CD14-positive monocyte (primary cell): Measurements from ENCODE around the gene BCOR. TPM values are rescaled to one million over a fixed set of nuclear protein-coding genes. Genes with fewer than 3 reads are reported as not detected.

Experiments
- DNase-seq, 3 donors: peaks; one replicate each; pipeline ENCODE4 v3.0.0-alpha.2; 2011 to 2022
- H2AFZ ChIP-seq: 2 replicates; pipeline ENCODE4 v1.6.0; 2012; ENCODE audit warnings: mild to moderate bottlenecking, low read depth, low read length, inconsistent platforms; ENCODE audit not compliant: insufficient read depth, poor library complexity, severe bottlenecking
- H3K27ac ChIP-seq, 2 donors: 1 replicate in 1 of 2; 2 replicates in 1 of 2; pipeline ENCODE4 v1.5.1; 2012 to 2013; ENCODE audit warnings: low read length in 2 of 2, control low read depth in 1 of 2, inconsistent platforms in 1 of 2, low read depth in 1 of 2, mild to moderate bottlenecking in 1 of 2
- H3K27me3 ChIP-seq, 2 donors: one replicate each; pipeline versions ENCODE4 v1.6.0 to v1.6.1; 2011 to 2013; ENCODE audit warnings: low read length in 2 of 2; ENCODE audit not compliant: control insufficient read depth in 2 of 2, insufficient read depth in 2 of 2
- H3K36me3 ChIP-seq, 2 donors: replicated peaks in 1 of 2; 1 replicate in 1 of 2; 2 replicates in 1 of 2; pipeline versions ENCODE4 v1.5.1 to v1.6.1; 2012 to 2013; ENCODE audit warnings: low read length in 2 of 2, control low read depth in 1 of 2, inconsistent platforms in 1 of 2, mild to moderate bottlenecking in 1 of 2; ENCODE audit not compliant: insufficient read depth in 2 of 2, control insufficient read depth in 1 of 2
- H3K4me1 ChIP-seq, 2 donors: 1 replicate in 1 of 2; 2 replicates in 1 of 2; pipeline versions ENCODE4 v1.5.1 to v1.6.1; 2012 to 2013; ENCODE audit warnings: low read length in 2 of 2, control low read depth in 1 of 2, inconsistent platforms in 1 of 2, mild to moderate bottlenecking in 1 of 2, moderate library complexity in 1 of 2; ENCODE audit not compliant: insufficient read depth in 2 of 2, control insufficient read depth in 1 of 2
- H3K4me2 ChIP-seq: replicated peaks from 2 replicates; pipeline ENCODE3; 2012; ENCODE audit warnings: low read length, moderate library complexity, mild to moderate bottlenecking; ENCODE audit not compliant: poor library complexity, severe bottlenecking; ENCODE audit errors: extremely low read depth
- H3K4me3 ChIP-seq, 3 experiments: fragments of 200-600 bp in 1 of 3; sonication (generic) in 1 of 3; replicated peaks in 1 of 3; 1 replicate in 2 of 3; 2 replicates in 1 of 3; pipeline ENCODE4 v1.5.1; 2011 to 2013; ENCODE audit warnings: low read length in 3 of 3, mild to moderate bottlenecking in 3 of 3, control low read depth in 2 of 3, low read depth in 2 of 3, inconsistent platforms in 1 of 3, moderate library complexity in 1 of 3
- H3K79me2 ChIP-seq: 2 replicates; pipeline ENCODE4 v1.6.0; 2012; ENCODE audit warnings: mild to moderate bottlenecking, control low read depth, inconsistent platforms, low read length, moderate library complexity; ENCODE audit not compliant: insufficient read depth
- H3K9ac ChIP-seq: 2 replicates; pipeline ENCODE4 v1.6.0; 2017; ENCODE audit warnings: low read length, mild to moderate bottlenecking; ENCODE audit not compliant: insufficient read depth, poor library complexity, severe bottlenecking
- H3K9me3 ChIP-seq, 2 donors: replicated peaks in 1 of 2; 1 replicate in 1 of 2; 2 replicates in 1 of 2; pipeline versions ENCODE4 v1.5.1 to v1.6.1; 2012 to 2013; ENCODE audit warnings: low read length in 2 of 2, control low read depth in 1 of 2; ENCODE audit not compliant: control insufficient read depth in 1 of 2, insufficient read depth in 1 of 2
- H4K20me1 ChIP-seq: 2 replicates; pipeline ENCODE4 v1.6.0; 2012; ENCODE audit warnings: mild to moderate bottlenecking, low read length, control low read depth, moderate library complexity; ENCODE audit not compliant: insufficient read depth
- H3K27ac Mint-ChIP-seq, 7 donors: one replicate each; pipeline ENCODE4 v1.8.0; 2020; ENCODE audit warnings: mild to moderate bottlenecking in 7 of 7, mixed read lengths in 7 of 7, moderate library complexity in 6 of 7, inconsistent platforms in 2 of 7
- H3K27me3 Mint-ChIP-seq, 3 donors: one replicate each; pipeline ENCODE4 v1.8.0; 2021 to 2022; ENCODE audit warnings: low read depth in 3 of 3, mild to moderate bottlenecking in 3 of 3, mixed read lengths in 3 of 3, moderate library complexity in 3 of 3, inconsistent platforms in 1 of 3
- H3K36me3 Mint-ChIP-seq, 2 donors: one replicate each; pipeline ENCODE4 v1.8.0; 2020; ENCODE audit warnings: mixed read lengths in 2 of 2, inconsistent platforms in 1 of 2, mild to moderate bottlenecking in 1 of 2
- H3K4me1 Mint-ChIP-seq: one replicate; pipeline ENCODE4 v1.8.0; 2020; ENCODE audit warnings: mild to moderate bottlenecking, mixed read lengths
- H3K4me3 Mint-ChIP-seq, 2 donors: one replicate each; pipeline ENCODE4 v1.8.0; 2020; ENCODE audit warnings: mild to moderate bottlenecking in 2 of 2, mixed read lengths in 2 of 2, moderate library complexity in 1 of 2
- H3K9me3 Mint-ChIP-seq, 7 donors: one replicate each; pipeline ENCODE4 v1.8.0; 2020 to 2022; ENCODE audit warnings: mixed read lengths in 7 of 7, mild to moderate bottlenecking in 6 of 7, moderate library complexity in 6 of 7, inconsistent platforms in 2 of 7
- WGBS: methylation state at CpG from one replicate; pipeline ENCODE4 v1.1.5; 2013; ENCODE audit warnings: missing lambda C conversion rate; ENCODE audit not compliant: insufficient coverage; 5-methylcytosine and 5-hydroxymethylcytosine counted together
- intact Hi-C, 2 donors: fragments of 100-400 bp; cut with micrococcal nuclease; formaldehyde crosslinking; loops; one replicate each; pipeline versions ENCODE4 v1.15.0 to v1.15.1; 2023
- polyA plus RNA-seq, 3 donors: library from polyadenylated mRNA; depleted of rRNA in 1 of 3; unstranded in 2 of 3; stranded (reverse) in 1 of 3; fragments of 300-500 nt in 2 of 3; fragments of >200 nt in 1 of 3; fragmentation: Illumina TruSeq in 2 of 3; gene quantifications; 1 replicate in 2 of 3; 2 replicates in 1 of 3; pipeline ENCODE4 v1.2.3, GENCODE V29; 2012 to 2021
- TF ChIP-seq, protein P1 (sequence below): fragments of 200-600 bp; IDR thresholded peaks from one replicate; pipeline ENCODE4 v1.8.0; 2022; ENCODE audit warnings: antibody characterized with exemption, mild to moderate bottlenecking

Gene BCOR
- polyA plus RNA-seq, 3 donors = 1.1 to 8.2 (median 2.6) TPM

DNA sequence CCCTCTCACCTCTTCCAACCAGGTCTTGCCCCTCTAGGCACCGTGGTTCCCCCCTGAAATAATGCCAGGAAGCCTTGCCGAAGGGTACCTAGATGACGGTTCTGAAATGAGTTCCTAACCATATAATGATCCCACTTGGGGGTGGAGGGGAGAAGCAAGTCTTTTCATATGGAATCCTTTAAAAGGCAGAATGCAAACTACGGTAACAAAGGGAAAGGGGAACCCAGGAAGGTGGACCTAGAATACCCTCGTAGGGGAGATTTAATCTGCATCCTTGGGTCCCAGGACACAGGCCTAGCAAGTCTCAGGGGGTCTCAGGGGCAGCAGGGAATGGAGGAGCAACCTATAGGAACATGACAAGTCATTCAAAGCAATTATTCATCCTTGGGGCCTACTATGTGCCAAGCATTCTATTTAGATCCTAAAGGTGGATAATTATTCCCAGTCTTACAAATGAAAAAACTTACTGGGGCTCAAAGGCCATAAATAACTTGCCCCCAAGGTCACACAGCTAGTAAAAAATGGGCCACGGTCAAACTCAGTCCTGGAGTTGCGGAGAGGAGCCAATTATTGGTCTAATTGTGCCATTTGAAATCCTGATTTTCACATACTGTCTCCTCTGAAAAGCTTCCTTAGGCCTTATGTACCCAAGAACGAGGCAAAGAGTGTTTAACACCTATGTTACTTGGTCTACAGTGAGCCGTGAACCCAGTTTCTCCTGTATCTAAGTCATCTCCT is 8.8 kb downstream of the BCOR start:
- H3K79me2 ChIP-seq = peaks cover 98% of the 10 kb centered on the region
- H3K4me1 ChIP-seq = peaks cover 21 to 37% of the 10 kb centered on the region in 2 donors
- intact Hi-C loops = loop anchor here in 1 of 2 donors (10.0 kb wide), 1 partner anchor 74 kb away; no protein-coding TSS in a partner anchor
- no peak overlapping the region for H3K27ac ChIP-seq
- H3K27me3 Mint-ChIP-seq = peaks cover 5 to 81% (median 31%) of the 10 kb centered on the region in 3 donors
- H3K36me3 Mint-ChIP-seq = peaks cover 12% of the 10 kb centered on the region in 2 donors
- peak overlapping the region in 1 of 2 donors; percentile 2 for H3K4me3 Mint-ChIP-seq
- H3K36me3 ChIP-seq = peaks cover 0 to 3% of the 10 kb centered on the region in 2 donors
- H3K4me2 ChIP-seq = no peak overlapping the region
- peaks cover 6 to 19% of the 10 kb centered on the region in 2 donors for H3K27me3 ChIP-seq
- H3K9me3 ChIP-seq = no peaks in the 10 kb centered on the region
- H3K9me3 Mint-ChIP-seq = peaks cover 0 to 25% (median 6%) of the 10 kb centered on the region in 7 donors
- H3K9ac ChIP-seq = no peak overlapping the region
- no peak overlapping the region for H2AFZ ChIP-seq
- H3K4me3 ChIP-seq = no peak overlapping the region
- TF ChIP-seq, protein P1, sequence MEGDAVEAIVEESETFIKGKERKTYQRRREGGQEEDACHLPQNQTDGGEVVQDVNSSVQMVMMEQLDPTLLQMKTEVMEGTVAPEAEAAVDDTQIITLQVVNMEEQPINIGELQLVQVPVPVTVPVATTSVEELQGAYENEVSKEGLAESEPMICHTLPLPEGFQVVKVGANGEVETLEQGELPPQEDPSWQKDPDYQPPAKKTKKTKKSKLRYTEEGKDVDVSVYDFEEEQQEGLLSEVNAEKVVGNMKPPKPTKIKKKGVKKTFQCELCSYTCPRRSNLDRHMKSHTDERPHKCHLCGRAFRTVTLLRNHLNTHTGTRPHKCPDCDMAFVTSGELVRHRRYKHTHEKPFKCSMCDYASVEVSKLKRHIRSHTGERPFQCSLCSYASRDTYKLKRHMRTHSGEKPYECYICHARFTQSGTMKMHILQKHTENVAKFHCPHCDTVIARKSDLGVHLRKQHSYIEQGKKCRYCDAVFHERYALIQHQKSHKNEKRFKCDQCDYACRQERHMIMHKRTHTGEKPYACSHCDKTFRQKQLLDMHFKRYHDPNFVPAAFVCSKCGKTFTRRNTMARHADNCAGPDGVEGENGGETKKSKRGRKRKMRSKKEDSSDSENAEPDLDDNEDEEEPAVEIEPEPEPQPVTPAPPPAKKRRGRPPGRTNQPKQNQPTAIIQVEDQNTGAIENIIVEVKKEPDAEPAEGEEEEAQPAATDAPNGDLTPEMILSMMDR = no peak
- DNase-seq = no peak
- 100% methylated on average over 1 of the region's 9 CpGs for WGBS
- H4K20me1 ChIP-seq = peaks cover 100% of the 10 kb centered on the region
- H3K27ac Mint-ChIP-seq = no peak overlapping the region
- H3K4me1 Mint-ChIP-seq = peaks cover 54% of the 10 kb centered on the region

DNA sequence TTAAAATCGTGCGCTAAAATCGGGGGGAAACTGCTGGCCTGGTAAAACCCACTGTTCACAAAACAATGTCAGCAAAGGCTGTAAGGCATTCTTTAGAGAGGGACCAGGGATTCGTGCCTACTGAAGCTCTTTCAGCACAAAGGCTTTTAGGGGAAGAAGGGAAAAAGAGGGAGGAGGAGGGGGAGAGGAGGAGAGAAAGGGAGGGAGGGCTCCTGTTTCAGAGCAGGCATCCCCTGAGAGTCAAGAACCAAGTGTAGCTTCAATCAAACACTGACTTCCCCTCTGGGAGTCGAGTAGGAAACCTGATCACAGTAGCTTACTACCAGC is 9.5 kb downstream of the BCOR start:
- Mint-ChIP-seq H3K4me1 (peaks cover 52% of the 10 kb centered on the region), H3K9me3 (peaks cover 0 to 22% (median 6%) of the 10 kb centered on the region in 7 donors), H3K27ac (no peak overlapping the region), H3K36me3 (peaks cover 12% of the 10 kb centered on the region in 2 donors), H3K4me3 (no peak overlapping the region), H3K27me3 (peaks cover 5 to 78% (median 31%) of the 10 kb centered on the region in 3 donors)
- H3K9ac ChIP-seq = no peak overlapping the region
- no peak overlapping the region for H2AFZ ChIP-seq
- peaks cover 7 to 15% of the 10 kb centered on the region in 2 donors for H3K27me3 ChIP-seq
- peaks cover 98% of the 10 kb centered on the region for H3K79me2 ChIP-seq
- H3K4me3 ChIP-seq = no peak overlapping the region
- no peak overlapping the region for H3K4me2 ChIP-seq
- no peak for DNase-seq
- peaks cover 100% of the 10 kb centered on the region for H4K20me1 ChIP-seq
- H3K9me3 ChIP-seq = no peaks in the 10 kb centered on the region
- TF ChIP-seq, protein P1 = no peak
- H3K27ac ChIP-seq = no peak overlapping the region
- intact Hi-C loops = loop anchor here in 1 of 2 donors (10.0 kb wide), 1 partner anchor 73 kb away; no protein-coding TSS in a partner anchor
- peaks cover 24 to 39% of the 10 kb centered on the region in 2 donors for H3K4me1 ChIP-seq
- 60% methylated on average over 1 of the region's 5 CpGs for WGBS
- peaks cover 0 to 3% of the 10 kb centered on the region in 2 donors for H3K36me3 ChIP-seq
